H9 (cell line): ENCODE results near the gene SNX1. TPM values are rescaled to one million over a fixed set of nuclear protein-coding genes. Genes with fewer than 3 reads are reported as not detected.

Experiments used
- DNase-seq: peaks from one replicate; pipeline ENCODE4 v3.0.0-alpha.2; 2017
- H2AFZ ChIP-seq: one replicate; pipeline ENCODE4 v1.6.1; 2013; ENCODE audit warnings: mild to moderate bottlenecking, low read length, control low read depth, moderate library complexity
- H2AK5ac ChIP-seq: 2 replicates; pipeline ENCODE4 v1.6.1; 2013; ENCODE audit warnings: low read length, control low read depth, mixed read lengths; ENCODE audit not compliant: insufficient read length
- H2BK120ac ChIP-seq: one replicate; pipeline ENCODE4 v1.6.1; 2013; ENCODE audit warnings: low read depth, mild to moderate bottlenecking, low read length, control low read depth, inconsistent platforms; ENCODE audit not compliant: poor library complexity, severe bottlenecking
- H2BK12ac ChIP-seq: 2 replicates; pipeline ENCODE4 v1.6.1; 2013; ENCODE audit warnings: low read length, control low read depth, mixed read lengths, low read depth; ENCODE audit not compliant: insufficient read length
- H2BK15ac ChIP-seq: 2 replicates; pipeline ENCODE4 v1.6.1; 2013; ENCODE audit warnings: low read depth, low read length, control low read depth
- H2BK20ac ChIP-seq: one replicate; pipeline ENCODE4 v1.6.1; 2013; ENCODE audit warnings: low read depth, mild to moderate bottlenecking, low read length, control low read depth, inconsistent platforms; ENCODE audit not compliant: poor library complexity, severe bottlenecking
- H2BK5ac ChIP-seq: 2 replicates; pipeline ENCODE4 v1.6.1; 2013; ENCODE audit warnings: low read length, control low read depth, mixed read lengths; ENCODE audit not compliant: insufficient read length
- H3K14ac ChIP-seq: 2 replicates; pipeline ENCODE4 v1.6.1; 2013; ENCODE audit warnings: low read length, control low read depth; ENCODE audit not compliant: insufficient read depth
- H3K18ac ChIP-seq: 2 replicates; pipeline ENCODE4 v1.6.1; 2013; ENCODE audit warnings: low read depth, mild to moderate bottlenecking, mixed read lengths, low read length, control low read depth; ENCODE audit not compliant: insufficient read length
- H3K23ac ChIP-seq: 2 replicates; pipeline ENCODE4 v1.6.1; 2013; ENCODE audit warnings: low read length, control low read depth, mixed read lengths, low read depth; ENCODE audit not compliant: insufficient read length
- H3K23me2 ChIP-seq: 2 replicates; pipeline ENCODE4 v1.6.1; 2013; ENCODE audit warnings: low read depth, mild to moderate bottlenecking, mixed read lengths, low read length, control low read depth; ENCODE audit not compliant: insufficient read length, poor library complexity, severe bottlenecking
- H3K27ac ChIP-seq: 2 replicates; pipeline ENCODE4 v1.5.1; 2013; ENCODE audit warnings: low read length, control low read depth, mixed read lengths, low read depth; ENCODE audit not compliant: insufficient read length
- H3K27me3 ChIP-seq: 2 replicates; pipeline ENCODE4 v1.6.1; 2013; ENCODE audit warnings: low read length, control low read depth, inconsistent platforms; ENCODE audit not compliant: insufficient read depth
- H3K4ac ChIP-seq: 2 replicates; pipeline ENCODE4 v1.6.1; 2013; ENCODE audit warnings: low read depth, mild to moderate bottlenecking, control low read depth, inconsistent platforms, low read length, moderate library complexity
- H3K4me1 ChIP-seq: 2 replicates; pipeline ENCODE4 v1.6.1; 2013; ENCODE audit warnings: low read length, control low read depth, inconsistent platforms; ENCODE audit not compliant: insufficient read depth
- H3K4me2 ChIP-seq: 2 replicates; pipeline ENCODE4 v1.6.1; 2013; ENCODE audit warnings: low read length, control low read depth, mixed read lengths; ENCODE audit not compliant: insufficient read length, insufficient read depth
- H3K56ac ChIP-seq: 2 replicates; pipeline ENCODE4 v1.6.1; 2013; ENCODE audit warnings: low read depth, mild to moderate bottlenecking, mixed read lengths, low read length, control low read depth; ENCODE audit not compliant: insufficient read length
- H3K79me1 ChIP-seq: 2 replicates; pipeline ENCODE4 v1.6.1; 2013; ENCODE audit warnings: low read depth, mild to moderate bottlenecking, moderate library complexity, low read length, control low read depth, inconsistent platforms; ENCODE audit not compliant: insufficient read depth, poor library complexity, severe bottlenecking
- H3K79me2 ChIP-seq: 2 replicates; pipeline ENCODE4 v1.6.1; 2013; ENCODE audit warnings: low read length, control low read depth, inconsistent platforms; ENCODE audit not compliant: insufficient read depth
- H3K9ac ChIP-seq: 2 replicates; pipeline ENCODE4 v1.6.1; 2013; ENCODE audit warnings: low read length, control low read depth, mixed read lengths; ENCODE audit not compliant: insufficient read length; ENCODE audit errors: extremely low read depth
- H3K9me3 ChIP-seq: one replicate; pipeline ENCODE4 v1.6.1; 2013; ENCODE audit warnings: low read depth, low read length, inconsistent platforms; ENCODE audit not compliant: control insufficient read depth
- H3T11ph ChIP-seq: one replicate; pipeline ENCODE4 v1.6.1; 2013; ENCODE audit warnings: mild to moderate bottlenecking, low read length, control low read depth, inconsistent platforms
- H4K20me1 ChIP-seq: one replicate; pipeline ENCODE4 v1.6.1; 2013; ENCODE audit not compliant: control insufficient read depth, insufficient read length, insufficient read depth
- H4K5ac ChIP-seq: 2 replicates; pipeline ENCODE4 v1.6.1; 2013; ENCODE audit warnings: low read depth, mild to moderate bottlenecking, mixed read lengths, low read length, control low read depth; ENCODE audit not compliant: insufficient read length
- H4K8ac ChIP-seq: replicated peaks from 2 replicates; pipeline ENCODE4 v1.6.1; 2013; ENCODE audit warnings: low read length, control low read depth, mixed read lengths, low read depth; ENCODE audit not compliant: insufficient read length
- H4K91ac ChIP-seq: 2 replicates; pipeline ENCODE4 v1.6.1; 2013; ENCODE audit warnings: low read depth, mild to moderate bottlenecking, moderate library complexity, mixed read lengths, low read length, control low read depth; ENCODE audit not compliant: insufficient read length
- H3K27ac Mint-ChIP-seq, 3 experiments: 2 replicates in 2 of 3; 3 replicates in 1 of 3; pipeline ENCODE4 v1.8.0; 2020 to 2021; ENCODE audit warnings: mixed read lengths in 3 of 3, mild to moderate bottlenecking in 1 of 3, moderate library complexity in 1 of 3
- H3K27me3 Mint-ChIP-seq: 2 replicates; pipeline ENCODE4 v1.8.0; 2021; ENCODE audit warnings: low read depth, mild to moderate bottlenecking, moderate library complexity, mixed read lengths
- H3K36me3 Mint-ChIP-seq, 3 experiments: 2 replicates in 2 of 3; 3 replicates in 1 of 3; pipeline ENCODE4 v1.8.0; 2020 to 2021; ENCODE audit warnings: low read depth in 3 of 3, mixed read lengths in 3 of 3; ENCODE audit not compliant: insufficient read depth in 1 of 3
- H3K4me1 Mint-ChIP-seq, 2 experiments: 2 replicates each; pipeline ENCODE4 v1.8.0; 2020; ENCODE audit warnings: mixed read lengths in 2 of 2
- H3K4me3 Mint-ChIP-seq, 2 experiments: 2 replicates in 1 of 2; 3 replicates in 1 of 2; pipeline ENCODE4 v1.8.0; 2020 to 2021; ENCODE audit warnings: mild to moderate bottlenecking in 2 of 2, mixed read lengths in 2 of 2, moderate library complexity in 1 of 2
- H3K9me3 Mint-ChIP-seq, 2 experiments: 2 replicates in 1 of 2; 3 replicates in 1 of 2; pipeline ENCODE4 v1.8.0; 2020; ENCODE audit warnings: mild to moderate bottlenecking in 2 of 2, mixed read lengths in 2 of 2, moderate library complexity in 1 of 2
- CTCF ChIP-seq: fragments of 200-600 bp; sonication (generic); conservative IDR thresholded peaks from 3 replicates; pipeline ENCODE4 v1.8.0; 2021; ENCODE audit warnings: antibody characterized with exemption, mild to moderate bottlenecking
- WGBS: extraction: QIAGEN DNeasy Blood & Tissue Kit; methylation state at CpG from one replicate; pipeline ENCODE4 v1.1.7; 2013; ENCODE audit warnings: missing lambda C conversion rate, low lambda C conversion rate, mixed read lengths; ENCODE audit not compliant: insufficient read length; ENCODE audit errors: extremely low coverage; 5-methylcytosine and 5-hydroxymethylcytosine counted together
- total RNA-seq: library from RNA; stranded (reverse); gene quantifications from 2 replicates; pipeline ENCODE4 v1.2.1, GENCODE V29; 2021

The SNX1 gene
- total RNA-seq, 1 experiment from 2014 or later, result 58.8 TPM

GRCh38 chr15:64151727-64152506 is 56.1 kb downstream of the SNX1 start, which contains the start of gene SNX22:
SNX22 (plus strand) TSS chr15:64151731; CDS start chr15:64151776, 45 bp downstream.
- no peaks in the 10 kb centered on the region for H3K9me3 ChIP-seq
- peak within 1 kb of the TSS; percentile 73 to 84 for H3K4me3 Mint-ChIP-seq
- H4K91ac ChIP-seq, result no peak within 1 kb of the TSS
- peaks cover 25% of the 10 kb centered on the region for H3K27me3 Mint-ChIP-seq
- DNase-seq, result no peak
- WGBS, result no CpG with 5 or more reads among the region's 83 CpGs
- no peak within 1 kb of the TSS for H3K27ac ChIP-seq
- H4K5ac ChIP-seq, result no peak within 1 kb of the TSS
- H3K18ac ChIP-seq, result no peak within 1 kb of the TSS
- no peak within 1 kb of the TSS for H2AFZ ChIP-seq
- H2BK15ac ChIP-seq, result no peak within 1 kb of the TSS
- no peak within 1 kb of the TSS for H3K56ac ChIP-seq
- no peak within 1 kb of the TSS for H3K4ac ChIP-seq
- no peaks in the 10 kb centered on the region for H3K79me1 ChIP-seq
- no peak within 1 kb of the TSS for H3K27ac Mint-ChIP-seq
- no peak within 1 kb of the TSS for H2BK5ac ChIP-seq
- H4K8ac ChIP-seq, result no peak within 1 kb of the TSS
- no peaks in the 10 kb centered on the region for H3K4me1 ChIP-seq
- H3K9me3 Mint-ChIP-seq, result no peaks in the 10 kb centered on the region
- peaks cover 6% of the 10 kb centered on the region for H3K23me2 ChIP-seq
- peaks cover 13 to 25% (median 24%) of the 10 kb centered on the region in 3 experiments for H3K36me3 Mint-ChIP-seq
- no peaks in the 10 kb centered on the region for H3K79me2 ChIP-seq
- no peak within 1 kb of the TSS for H2BK20ac ChIP-seq
- TF ChIP-seq CTCF, result no peak
- no peak within 1 kb of the TSS for H3K14ac ChIP-seq
- H3K4me2 ChIP-seq, result peak within 1 kb of the TSS; percentile 41
- H3K4me1 Mint-ChIP-seq, result peaks cover 19 to 22% of the 10 kb centered on the region in 2 experiments
- H2BK120ac ChIP-seq, result no peak within 1 kb of the TSS
- H3T11ph ChIP-seq, result no peak within 1 kb of the TSS
- H2AK5ac ChIP-seq, result no peak within 1 kb of the TSS
- no peaks in the 10 kb centered on the region for H3K27me3 ChIP-seq
- H3K9ac ChIP-seq, result no peak within 1 kb of the TSS
- no peak within 1 kb of the TSS for H2BK12ac ChIP-seq
- H4K20me1 ChIP-seq, result no peaks in the 10 kb centered on the region
- no peak within 1 kb of the TSS for H3K23ac ChIP-seq
